Activated CD4-positive, alpha-beta memory T cell treated with anti-CD3 and anti-CD28 coated beads, Interleukin-2, amount 10 ng/mL, durations not matched to agents 7 days and 5 days (primary cell): ENCODE data around the gene CTAG1B. TPM values are rescaled to one million over a fixed set of nuclear protein-coding genes. Genes with fewer than 3 reads are reported as not detected.
"Not testable (repeated sequence)": the region's sequence is repeated elsewhere in the genome, so short reads cannot be mapped to it uniquely, and the experiment has no call there.

Source experiments
- CTCF ChIA-PET: fragments of 350-600 bp; sonication (Branson Sonifier 250); formaldehyde crosslinking; loops from one replicate; lab custom pipeline; 2021; ENCODE audit warnings: antibody characterized with exemption, inconsistent platforms; lab: Charles Lee
- POLR2A ChIA-PET: fragments of 350-600 bp; sonication (Branson Sonifier 250); formaldehyde crosslinking; loops from one replicate; lab custom pipeline; 2021; ENCODE audit warnings: antibody characterized with exemption; lab: Charles Lee
- DNase-seq: peaks from one replicate; pipeline ENCODE4 v3.0.0-alpha.2; 2020
- H3K27ac Mint-ChIP-seq: one replicate; pipeline ENCODE4 v1.8.0; 2021; ENCODE audit warnings: mild to moderate bottlenecking, mixed read lengths
- H3K27me3 Mint-ChIP-seq: one replicate; pipeline ENCODE4 v1.8.0; 2021; ENCODE audit warnings: mixed read lengths
- H3K36me3 Mint-ChIP-seq: one replicate; pipeline ENCODE4 v1.8.0; 2021; ENCODE audit warnings: low read depth, mixed read lengths
- H3K4me1 Mint-ChIP-seq: one replicate; pipeline ENCODE4 v1.8.0; 2021; ENCODE audit warnings: mixed read lengths
- H3K4me3 Mint-ChIP-seq: one replicate; pipeline ENCODE4 v1.8.0; 2021; ENCODE audit warnings: mild to moderate bottlenecking, mixed read lengths
- H3K9me3 Mint-ChIP-seq: one replicate; pipeline ENCODE4 v1.8.0; 2021; ENCODE audit warnings: mixed read lengths
- total RNA-seq, 2 experiments: library from RNA; stranded (reverse); gene quantifications; one replicate each; pipeline ENCODE4 v1.2.3, GENCODE V29; 2021

Gene CTAG1B
- not detected for total RNA-seq

- H3K4me3 Mint-ChIP-seq, H3K9me3 Mint-ChIP-seq, POLR2A ChIA-PET, CTCF ChIA-PET, H3K27me3 Mint-ChIP-seq, DNase-seq, H3K27ac Mint-ChIP-seq, H3K36me3 Mint-ChIP-seq, H3K4me1 Mint-ChIP-seq: not testable (repeated sequence)
These were observed at the start of gene CTAG1B for GRCh38 chrX:154619182-154619581. Gene CTAG1B (minus strand): TSS chrX:154619282. CDS start chrX:154619218, 64 bp downstream.

- H3K27me3 Mint-ChIP-seq = no peaks in the 10 kb centered on the region
- H3K4me3 Mint-ChIP-seq = no peak overlapping the region
- H3K36me3 Mint-ChIP-seq = no peaks in the 10 kb centered on the region
- ChIA-PET CTCF (no interaction called here), POLR2A (no interaction called here)
- peak overlapping the region; percentile 29 for H3K27ac Mint-ChIP-seq
- H3K9me3 Mint-ChIP-seq = peaks cover 15% of the 10 kb centered on the region
- peaks cover 12% of the 10 kb centered on the region for H3K4me1 Mint-ChIP-seq
- DNase-seq = no peak
These were observed 42.8 kb upstream of the CTAG1B start for GRCh38 chrX:154661899-154662298.

DNA sequence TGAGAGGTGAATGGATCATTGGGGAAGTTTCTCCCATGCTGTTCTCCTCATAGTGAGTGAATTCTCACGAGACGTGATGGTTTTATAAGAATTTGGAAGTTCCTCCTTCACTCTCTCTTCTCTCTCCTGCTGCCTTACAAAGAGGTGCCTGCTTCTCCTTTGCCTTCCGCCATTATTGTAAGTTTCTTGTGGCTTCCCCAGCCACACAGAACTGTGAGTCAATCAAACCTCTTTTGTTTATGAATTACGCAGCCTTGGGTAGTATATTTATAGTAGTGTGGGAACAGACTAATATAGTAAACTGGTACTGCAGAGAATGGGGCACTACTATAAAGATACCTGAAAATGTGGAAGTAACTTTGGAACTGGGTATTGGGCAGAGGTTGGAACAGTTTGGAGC, 42.1 kb upstream of the CTAG1B start:
- no peaks in the 10 kb centered on the region for H3K27me3 Mint-ChIP-seq
- ChIA-PET CTCF (no interaction called here), POLR2A (no interaction called here)
- no peak overlapping the region for H3K4me3 Mint-ChIP-seq
- peaks cover 12% of the 10 kb centered on the region for H3K4me1 Mint-ChIP-seq
- no peaks in the 10 kb centered on the region for H3K36me3 Mint-ChIP-seq
- DNase-seq = no peak
- H3K27ac Mint-ChIP-seq = no peak overlapping the region
- H3K9me3 Mint-ChIP-seq = peaks cover 15% of the 10 kb centered on the region

DNA sequence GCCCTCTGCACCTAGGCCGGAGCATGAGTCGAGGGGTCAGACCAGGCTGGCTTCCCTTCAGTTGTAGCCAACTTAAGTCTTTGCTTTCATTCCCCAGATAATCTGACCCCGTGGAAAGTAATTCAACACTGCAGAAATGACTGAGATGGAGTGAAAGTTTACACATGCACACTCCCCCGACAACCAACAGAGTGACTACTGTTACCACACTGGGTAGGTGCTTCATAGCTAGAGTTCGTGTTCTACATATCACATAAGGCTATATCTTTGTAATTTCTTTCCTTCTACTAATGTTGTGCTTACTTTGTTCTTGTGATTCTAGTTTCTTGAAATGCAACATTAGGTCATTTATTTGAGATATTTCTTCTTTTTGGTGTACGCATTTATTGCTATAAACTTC, 41.5 kb upstream of the CTAG1B start:
- no peak for DNase-seq
- Mint-ChIP-seq H3K27me3 (no peaks in the 10 kb centered on the region), H3K4me3 (no peak overlapping the region), H3K27ac (no peak overlapping the region), H3K36me3 (no peaks in the 10 kb centered on the region), H3K9me3 (peaks cover 11% of the 10 kb centered on the region), H3K4me1 (peaks cover 7% of the 10 kb centered on the region)
- ChIA-PET CTCF (no interaction called here), POLR2A (no interaction called here)

DNA sequence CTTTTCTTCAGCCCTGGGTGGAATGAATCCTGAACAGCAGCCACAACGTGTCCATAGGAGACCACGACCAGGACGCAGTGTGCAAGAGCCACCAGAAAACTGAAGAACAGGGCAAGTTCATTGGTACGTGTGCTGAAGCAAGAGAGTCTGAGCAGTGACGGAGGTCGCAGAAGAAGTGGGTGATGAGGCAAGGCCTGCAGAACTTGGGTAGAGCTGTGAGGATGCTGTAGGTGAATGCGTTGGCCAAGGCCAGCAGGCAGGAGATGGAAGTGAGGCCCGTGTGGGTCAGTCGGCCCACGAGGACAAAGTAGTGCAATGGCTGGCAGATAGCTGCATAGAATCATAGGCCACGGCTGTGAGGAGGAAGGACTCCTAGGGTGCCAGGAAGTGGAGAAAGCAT, 39.9 kb upstream of the CTAG1B start:
- Mint-ChIP-seq H3K4me1 (peaks cover 7% of the 10 kb centered on the region), H3K4me3 (no peak overlapping the region), H3K36me3 (no peaks in the 10 kb centered on the region), H3K27ac (no peak overlapping the region), H3K27me3 (no peaks in the 10 kb centered on the region), H3K9me3 (peaks cover 9% of the 10 kb centered on the region)
- POLR2A ChIA-PET = no interaction called here
- CTCF ChIA-PET = no interaction called here
- no peak for DNase-seq

GRCh38 chrX:154658187-154658586, 39.1 kb upstream of the CTAG1B start:
- Mint-ChIP-seq H3K36me3 (no peaks in the 10 kb centered on the region), H3K4me1 (peaks cover 7% of the 10 kb centered on the region)

GRCh38 chrX:154657226-154657805, 38.2 kb upstream of the CTAG1B start:
- DNase-seq = no peak
- H3K36me3 Mint-ChIP-seq = no peaks in the 10 kb centered on the region
- H3K4me3 Mint-ChIP-seq = no peak overlapping the region
- H3K27ac Mint-ChIP-seq = no peak overlapping the region
- H3K27me3 Mint-ChIP-seq = no peaks in the 10 kb centered on the region
- ChIA-PET POLR2A (no interaction called here), CTCF (no interaction called here)
- peaks cover 7% of the 10 kb centered on the region for H3K4me1 Mint-ChIP-seq
- peaks cover 5% of the 10 kb centered on the region for H3K9me3 Mint-ChIP-seq

More at GRCh38 chrX:154658187-154658586, 39.1 kb upstream of the CTAG1B start:
- H3K9me3 Mint-ChIP-seq = peaks cover 9% of the 10 kb centered on the region
- ChIA-PET CTCF (no interaction called here), POLR2A (no interaction called here)
- DNase-seq = no peak
- H3K4me3 Mint-ChIP-seq = no peak overlapping the region
- H3K27ac Mint-ChIP-seq = no peak overlapping the region
- H3K27me3 Mint-ChIP-seq = no peaks in the 10 kb centered on the region

GRCh38 chrX:154655786-154656185, 36.7 kb upstream of the CTAG1B start:
- Mint-ChIP-seq H3K27ac (no peak overlapping the region), H3K27me3 (no peaks in the 10 kb centered on the region), H3K36me3 (no peaks in the 10 kb centered on the region), H3K4me3 (no peak overlapping the region), H3K4me1 (no peaks in the 10 kb centered on the region), H3K9me3 (no peaks in the 10 kb centered on the region)
- ChIA-PET POLR2A (no interaction called here), CTCF (no interaction called here)
- no peak for DNase-seq

GRCh38 chrX:154655346-154655745, 36.3 kb upstream of the CTAG1B start:
- no peaks in the 10 kb centered on the region for H3K4me1 Mint-ChIP-seq
- no peak for DNase-seq
- ChIA-PET POLR2A (no interaction called here), CTCF (no interaction called here)
- no peaks in the 10 kb centered on the region for H3K27me3 Mint-ChIP-seq
- no peaks in the 10 kb centered on the region for H3K9me3 Mint-ChIP-seq
- no peak overlapping the region for H3K27ac Mint-ChIP-seq
- no peaks in the 10 kb centered on the region for H3K36me3 Mint-ChIP-seq
- no peak overlapping the region for H3K4me3 Mint-ChIP-seq

- no peaks in the 10 kb centered on the region for H3K27me3 Mint-ChIP-seq
- POLR2A ChIA-PET = no interaction called here
- no peak overlapping the region for H3K27ac Mint-ChIP-seq
- CTCF ChIA-PET = no interaction called here
- no peaks in the 10 kb centered on the region for H3K9me3 Mint-ChIP-seq
- no peaks in the 10 kb centered on the region for H3K36me3 Mint-ChIP-seq
- H3K4me1 Mint-ChIP-seq = no peaks in the 10 kb centered on the region
- no peak for DNase-seq
- no peak overlapping the region for H3K4me3 Mint-ChIP-seq
These were observed 35.8 kb upstream of the CTAG1B start for GRCh38 chrX:154654925-154655324.

DNA sequence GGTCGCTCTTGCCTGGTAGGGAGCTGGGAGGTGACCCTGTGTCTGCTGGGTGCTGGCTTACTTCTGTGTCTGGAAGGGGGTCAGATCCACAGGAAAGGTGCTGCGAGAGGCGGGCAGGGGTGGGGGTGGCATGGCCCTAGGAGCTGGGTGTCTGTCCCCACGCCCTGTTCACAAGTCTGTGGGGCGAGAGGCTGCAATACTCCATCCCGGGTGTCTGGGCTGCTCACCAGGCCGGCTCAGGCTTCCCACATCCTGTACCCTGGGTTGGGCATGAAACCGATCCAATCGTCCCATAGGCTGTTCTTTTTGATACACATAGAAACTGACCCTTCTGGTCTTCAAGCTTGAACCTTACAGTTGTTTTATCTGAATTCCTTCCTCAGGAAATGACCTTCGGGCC, 35.3 kb upstream of the CTAG1B start:
- no peaks in the 10 kb centered on the region for H3K27me3 Mint-ChIP-seq
- CTCF ChIA-PET = no interaction called here
- no peaks in the 10 kb centered on the region for H3K9me3 Mint-ChIP-seq
- H3K36me3 Mint-ChIP-seq = no peaks in the 10 kb centered on the region
- no peak overlapping the region for H3K27ac Mint-ChIP-seq
- no peak for DNase-seq
- H3K4me1 Mint-ChIP-seq = no peaks in the 10 kb centered on the region
- no peak overlapping the region for H3K4me3 Mint-ChIP-seq
- POLR2A ChIA-PET = no interaction called here

- H3K36me3 Mint-ChIP-seq, POLR2A ChIA-PET, H3K4me1 Mint-ChIP-seq, H3K4me3 Mint-ChIP-seq, CTCF ChIA-PET, H3K9me3 Mint-ChIP-seq, H3K27me3 Mint-ChIP-seq, H3K27ac Mint-ChIP-seq, DNase-seq: not testable (repeated sequence)
These were observed 34.3 kb upstream of the CTAG1B start, which contains the start of gene CTAG2 for GRCh38 chrX:154653413-154653812. Gene CTAG2 (minus strand): TSS chrX:154653579. CDS start chrX:154653515, 64 bp downstream.

DNA sequence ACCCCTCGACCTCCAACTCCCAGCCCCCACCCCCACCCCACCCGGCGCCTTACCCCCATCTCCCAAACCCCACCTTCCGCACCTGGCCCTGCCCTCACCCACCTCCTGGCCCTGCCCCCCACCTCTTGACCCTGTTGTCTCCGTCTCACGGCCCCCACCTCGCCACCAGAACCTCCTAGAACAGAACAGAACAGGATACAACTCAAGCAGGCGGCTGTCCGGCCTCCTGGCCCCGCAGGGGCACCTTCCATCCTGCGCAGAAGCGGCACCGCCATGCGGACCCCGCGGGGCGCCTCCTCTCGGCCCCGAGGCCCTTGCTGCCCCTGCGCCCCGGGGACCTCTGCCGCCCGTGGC, 33.9 kb upstream of the CTAG1B start:
- H3K9me3 Mint-ChIP-seq = no peaks in the 10 kb centered on the region
- no peak overlapping the region for H3K4me3 Mint-ChIP-seq
- no peak for DNase-seq
- no peaks in the 10 kb centered on the region for H3K36me3 Mint-ChIP-seq
- POLR2A ChIA-PET = no interaction called here
- H3K27me3 Mint-ChIP-seq = no peaks in the 10 kb centered on the region
- H3K4me1 Mint-ChIP-seq = no peaks in the 10 kb centered on the region
- H3K27ac Mint-ChIP-seq = no peak overlapping the region
- CTCF ChIA-PET = no interaction called here

DNA sequence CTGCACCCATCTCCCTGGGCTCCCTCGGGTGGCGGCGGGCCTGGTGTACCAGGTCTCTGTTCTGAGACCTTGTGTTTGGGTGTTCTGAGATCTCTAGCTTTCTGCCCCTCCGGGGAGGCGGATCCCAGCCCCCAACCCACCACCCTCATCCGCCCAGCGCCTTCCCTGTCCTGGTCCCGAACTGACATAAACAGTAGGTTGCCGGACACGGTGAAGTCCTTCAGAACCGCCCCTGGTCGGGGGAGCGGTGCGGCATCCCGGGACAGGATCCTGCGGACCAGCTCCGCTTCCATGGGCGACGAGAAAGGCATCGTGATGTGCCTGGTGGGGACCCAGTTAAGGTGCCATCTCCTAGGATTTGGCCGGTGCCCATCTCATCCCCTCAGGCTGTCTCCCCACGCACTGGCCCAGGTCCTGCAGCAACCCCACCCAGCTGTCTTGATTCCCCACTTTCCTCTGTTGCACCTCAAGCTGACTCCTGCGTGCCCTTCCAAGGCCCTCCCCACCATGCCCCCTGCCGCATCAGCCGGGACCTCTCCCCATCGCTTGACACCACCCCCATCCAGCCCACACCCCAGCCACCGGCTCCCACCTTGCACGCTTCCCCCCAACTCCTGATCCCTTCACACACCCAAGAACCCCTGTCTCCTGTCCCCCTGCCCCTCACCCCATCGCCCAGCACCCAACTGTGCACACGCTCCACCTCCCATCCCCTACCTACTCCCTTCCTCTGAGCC, 33.4 kb upstream of the CTAG1B start:
- no peaks in the 10 kb centered on the region for H3K9me3 Mint-ChIP-seq
- no peaks in the 10 kb centered on the region for H3K27me3 Mint-ChIP-seq
- no peaks in the 10 kb centered on the region for H3K36me3 Mint-ChIP-seq
- ChIA-PET POLR2A (no interaction called here), CTCF (no interaction called here)
- H3K27ac Mint-ChIP-seq = no peak overlapping the region
- DNase-seq = no peak
- no peaks in the 10 kb centered on the region for H3K4me1 Mint-ChIP-seq
- no peak overlapping the region for H3K4me3 Mint-ChIP-seq
